Measurements from ENCODE around the gene BCAS3.
A peak's percentile ranks its signal among the peaks of the same experiment; 100 is the strongest.
"Not testable (repeated sequence)": the region's sequence is repeated elsewhere in the genome, so short reads cannot be mapped to it uniquely, and the experiment has no call there.

BCAS3 gene

GRCh38 chr17:61002316-61002736 is 324.7 kb downstream of the BCAS3 start:
- DNase-seq (ENCODE audit: low spot score): no peak
- peak; percentile 18 for TF ChIP-seq CTCF (IDR thresholded peaks at IDR 0.05)
- H3K4me3 ChIP-seq: no peak overlapping the region
- H3K27ac ChIP-seq: no peak overlapping the region

GRCh38 chr17:61005358-61005757 is 327.7 kb downstream of the BCAS3 start:
- no peak for DNase-seq (ENCODE audit: low spot score)
- H3K4me3 ChIP-seq: no peak overlapping the region
- TF ChIP-seq CTCF (IDR thresholded peaks at IDR 0.05): no peak

GRCh38 chr17:61005958-61006357 is 328.3 kb downstream of the BCAS3 start:
- H3K27ac ChIP-seq; DNase-seq (ENCODE audit: low spot score); H3K4me3 ChIP-seq: not testable (repeated sequence)

More at GRCh38 chr17:61005358-61005757, 327.7 kb downstream of the BCAS3 start:
- H3K27ac ChIP-seq: no peak overlapping the region

GRCh38 chr17:61007980-61008379 is 330.3 kb downstream of the BCAS3 start:
- no peak for TF ChIP-seq CTCF (IDR thresholded peaks at IDR 0.05)
- Histone ChIP-seq H3K27ac (peak overlapping the region; percentile 63 to 71), H3K4me3 (no peak overlapping the region)
- no peak for DNase-seq (ENCODE audit: low spot score)

- Histone ChIP-seq H3K4me3 (no peak overlapping the region), H3K27ac (peak overlapping the region in 1 of 2 donors; percentile 62)
- TF ChIP-seq CTCF (IDR thresholded peaks at IDR 0.05): no peak
- DNase-seq (ENCODE audit: low spot score): no peak
These were observed 332.0 kb downstream of the BCAS3 start for GRCh38 chr17:61009663-61010062.

GRCh38 chr17:61010661-61011170 is 333.1 kb downstream of the BCAS3 start:
- H3K27ac ChIP-seq: peak overlapping the region; percentile 25 to 39
- no peak for DNase-seq (ENCODE audit: low spot score)
- no peak for TF ChIP-seq CTCF (IDR thresholded peaks at IDR 0.05)
- H3K4me3 ChIP-seq: no peak overlapping the region

- Histone ChIP-seq H3K27ac (peak overlapping the region; percentile 2 to 39), H3K4me3 (no peak overlapping the region)
- no peak for TF ChIP-seq CTCF (IDR thresholded peaks at IDR 0.05)
- no peak for DNase-seq (ENCODE audit: low spot score)
These were observed 333.6 kb downstream of the BCAS3 start for GRCh38 chr17:61011251-61011650.

- Histone ChIP-seq H3K27ac (no peak overlapping the region), H3K4me3 (no peak overlapping the region)
- no peak for TF ChIP-seq CTCF (IDR thresholded peaks at IDR 0.05)
- no peak for DNase-seq (ENCODE audit: low spot score)
These were observed 338.3 kb downstream of the BCAS3 start for GRCh38 chr17:61015966-61016365.
